ENCODE measurements around the gene DDAH2.

Gene DDAH2

GRCh38 chr6:31734821-31735406 is 5.8 kb upstream of the DDAH2 start:
- Histone ChIP-seq H3K27ac (ENCODE audit: low read depth, low read length) (peak overlapping the region; percentile 92), H3K4me1 (ENCODE audit: control insufficient read depth, insufficient read depth, low read length) (peaks cover 15% of the 10 kb centered on the region), H3K4me3 (ENCODE audit: low read length) (peak overlapping the region; percentile 98), H3K36me3 (ENCODE audit: control insufficient read depth, insufficient read depth, low read length) (peaks cover 24% of the 10 kb centered on the region), H3K27me3 (ENCODE audit: control insufficient read depth, insufficient read depth, low read length) (no peaks in the 10 kb centered on the region), H3K9ac (ENCODE audit: low read length) (peak overlapping the region; percentile 97)

DNA sequence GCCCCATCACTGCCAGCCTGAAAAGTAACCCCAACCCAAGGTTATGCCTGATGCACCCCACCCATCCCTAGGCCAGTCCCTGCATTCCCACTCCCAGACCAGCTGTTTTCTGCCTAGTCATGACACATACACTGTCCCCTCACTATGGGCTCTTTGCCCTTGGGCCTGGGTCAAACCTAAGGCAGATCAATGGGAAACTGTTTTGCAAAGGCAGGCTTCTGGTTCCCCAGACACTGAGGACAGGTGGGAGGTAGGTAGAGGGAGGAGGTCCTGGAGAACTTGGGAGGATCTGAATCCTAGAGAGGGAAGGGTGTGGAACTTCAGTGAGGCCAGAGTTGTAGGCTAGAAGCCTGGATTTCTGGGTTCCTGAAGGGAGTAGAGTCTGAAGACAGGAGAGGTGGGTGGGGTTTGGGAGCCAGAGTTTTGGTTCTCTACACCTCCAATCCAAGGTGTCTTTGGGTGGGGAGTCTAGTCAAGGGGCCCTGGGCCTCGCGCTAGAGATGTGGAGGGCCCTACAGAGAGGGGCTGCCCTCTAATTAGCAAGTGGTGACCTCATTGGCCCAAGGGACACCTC is 5.2 kb upstream of the DDAH2 start:
- H3K27me3 ChIP-seq (ENCODE audit: control insufficient read depth, insufficient read depth, low read length) = no peaks in the 10 kb centered on the region
- H3K4me1 ChIP-seq (ENCODE audit: control insufficient read depth, insufficient read depth, low read length) = peaks cover 14% of the 10 kb centered on the region
- H3K4me3 ChIP-seq (ENCODE audit: low read length) = peak overlapping the region; percentile 98
- peak overlapping the region; percentile 97 for H3K9ac ChIP-seq (ENCODE audit: low read length)
- peaks cover 24% of the 10 kb centered on the region for H3K36me3 ChIP-seq (ENCODE audit: control insufficient read depth, insufficient read depth, low read length)
- H3K27ac ChIP-seq (ENCODE audit: low read depth, low read length) = peak overlapping the region; percentile 92

- no peak overlapping the region for H3K9ac ChIP-seq (ENCODE audit: low read length)
- H3K4me1 ChIP-seq (ENCODE audit: control insufficient read depth, insufficient read depth, low read length) = peaks cover 11% of the 10 kb centered on the region
- no peaks in the 10 kb centered on the region for H3K27me3 ChIP-seq (ENCODE audit: control insufficient read depth, insufficient read depth, low read length)
- peaks cover 24% of the 10 kb centered on the region for H3K36me3 ChIP-seq (ENCODE audit: control insufficient read depth, insufficient read depth, low read length)
- peak overlapping the region; percentile 98 for H3K4me3 ChIP-seq (ENCODE audit: low read length)
- no peak overlapping the region for H3K27ac ChIP-seq (ENCODE audit: low read depth, low read length)
These were observed 4.6 kb upstream of the DDAH2 start for GRCh38 chr6:31733734-31734133.

- Histone ChIP-seq H3K4me3 (ENCODE audit: low read length) (no peak overlapping the region), H3K27ac (ENCODE audit: low read depth, low read length) (no peak overlapping the region), H3K27me3 (ENCODE audit: control insufficient read depth, insufficient read depth, low read length) (no peaks in the 10 kb centered on the region), H3K4me1 (ENCODE audit: control insufficient read depth, insufficient read depth, low read length) (peaks cover 17% of the 10 kb centered on the region), H3K9ac (ENCODE audit: low read length) (no peak overlapping the region), H3K36me3 (ENCODE audit: control insufficient read depth, insufficient read depth, low read length) (peaks cover 26% of the 10 kb centered on the region)
These were observed 2.9 kb upstream of the DDAH2 start for GRCh38 chr6:31732029-31732428.

DNA sequence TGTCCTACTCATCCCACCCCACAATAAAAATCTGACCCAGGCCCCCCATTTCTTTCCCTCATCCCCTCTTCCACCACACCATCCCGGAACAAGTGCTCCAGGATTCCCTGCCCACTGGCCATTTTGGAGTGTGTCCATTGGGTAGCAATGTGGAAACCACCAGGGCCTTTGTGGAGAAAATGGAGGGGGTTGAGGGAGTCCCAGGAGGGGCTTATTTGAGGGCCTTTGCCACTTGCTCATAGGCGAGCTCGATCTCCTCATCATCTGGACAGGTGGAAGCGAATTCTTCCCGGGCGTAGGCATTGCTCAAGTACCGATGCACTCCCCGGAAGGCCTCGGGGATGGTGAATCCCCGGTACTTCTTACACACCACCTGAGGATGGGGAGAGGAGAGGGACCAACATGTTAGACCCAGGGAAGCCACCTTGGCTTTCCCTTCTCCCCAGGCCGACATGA is 1.6 kb upstream of the DDAH2 start:
- Histone ChIP-seq H3K4me1 (ENCODE audit: control insufficient read depth, insufficient read depth, low read length) (peaks cover 13% of the 10 kb centered on the region), H3K4me3 (ENCODE audit: low read length) (peak overlapping the region; percentile 82), H3K36me3 (ENCODE audit: control insufficient read depth, insufficient read depth, low read length) (peaks cover 39% of the 10 kb centered on the region), H3K9ac (ENCODE audit: low read length) (no peak overlapping the region), H3K27me3 (ENCODE audit: control insufficient read depth, insufficient read depth, low read length) (no peaks in the 10 kb centered on the region), H3K27ac (ENCODE audit: low read depth, low read length) (peak overlapping the region; percentile 97)

DNA sequence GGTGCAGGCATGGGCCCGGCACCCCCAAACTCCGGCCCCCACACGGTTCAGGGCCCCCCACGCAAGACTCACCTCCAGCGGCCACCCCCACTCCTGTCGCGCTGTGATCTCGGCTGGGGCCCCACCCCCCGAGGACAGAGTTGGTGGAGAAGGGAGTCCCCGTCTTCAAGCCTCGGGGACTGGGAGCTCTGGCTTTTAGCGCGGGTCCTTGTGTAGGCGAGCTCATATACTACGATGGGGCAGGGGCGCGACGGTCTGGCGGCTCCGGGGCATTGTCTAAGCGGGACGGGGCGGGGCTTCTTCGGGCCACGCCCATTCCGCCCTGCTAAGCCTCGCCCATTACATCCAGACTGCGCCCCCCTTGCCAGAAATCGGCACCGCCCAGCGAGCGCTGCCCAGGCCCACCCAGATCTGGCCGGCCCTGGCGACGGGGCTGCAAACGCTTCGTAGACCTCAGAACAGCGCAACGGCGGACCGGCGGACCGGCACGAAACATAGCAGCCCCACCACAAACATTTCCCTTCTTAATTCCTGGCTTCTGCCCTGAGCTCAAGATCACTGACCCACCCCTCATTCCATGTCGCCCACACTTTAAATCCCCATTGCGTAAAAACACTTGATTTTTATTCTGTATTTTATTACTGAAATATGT is 1.0 kb upstream of the DDAH2 start:
- Histone ChIP-seq H3K27ac (ENCODE audit: low read depth, low read length) (peak overlapping the region; percentile 97), H3K4me3 (ENCODE audit: low read length) (peak overlapping the region; percentile 82), H3K27me3 (ENCODE audit: control insufficient read depth, insufficient read depth, low read length) (no peaks in the 10 kb centered on the region), H3K4me1 (ENCODE audit: control insufficient read depth, insufficient read depth, low read length) (peaks cover 13% of the 10 kb centered on the region), H3K36me3 (ENCODE audit: control insufficient read depth, insufficient read depth, low read length) (peaks cover 41% of the 10 kb centered on the region), H3K9ac (ENCODE audit: low read length) (peak overlapping the region; percentile 25)

- Histone ChIP-seq H3K4me1 (ENCODE audit: control insufficient read depth, insufficient read depth, low read length) (peaks cover 11% of the 10 kb centered on the region), H3K27ac (ENCODE audit: low read depth, low read length) (peak overlapping the region; percentile 97), H3K27me3 (ENCODE audit: control insufficient read depth, insufficient read depth, low read length) (no peaks in the 10 kb centered on the region), H3K4me3 (ENCODE audit: low read length) (peak overlapping the region; percentile 82), H3K36me3 (ENCODE audit: control insufficient read depth, insufficient read depth, low read length) (peaks cover 41% of the 10 kb centered on the region), H3K9ac (ENCODE audit: low read length) (peak overlapping the region; percentile 76)
These were observed 448 bp upstream of the DDAH2 start for GRCh38 chr6:31729515-31729978.

- Histone ChIP-seq H3K27ac (ENCODE audit: low read depth, low read length) (peak overlapping the region; percentile 97), H3K9ac (ENCODE audit: low read length) (peak overlapping the region; percentile 76), H3K27me3 (ENCODE audit: control insufficient read depth, insufficient read depth, low read length) (no peaks in the 10 kb centered on the region), H3K36me3 (ENCODE audit: control insufficient read depth, insufficient read depth, low read length) (peaks cover 29% of the 10 kb centered on the region), H3K4me3 (ENCODE audit: low read length) (peak overlapping the region; percentile 82), H3K4me1 (ENCODE audit: control insufficient read depth, insufficient read depth, low read length) (peaks cover 6% of the 10 kb centered on the region)
These were observed 1.1 kb downstream of the DDAH2 start for GRCh38 chr6:31727717-31728671.

- Histone ChIP-seq H3K27me3 (ENCODE audit: control insufficient read depth, insufficient read depth, low read length) (no peaks in the 10 kb centered on the region), H3K4me3 (ENCODE audit: low read length) (no peak overlapping the region), H3K9ac (ENCODE audit: low read length) (peak overlapping the region; percentile 1), H3K27ac (ENCODE audit: low read depth, low read length) (peak overlapping the region; percentile 3), H3K36me3 (ENCODE audit: control insufficient read depth, insufficient read depth, low read length) (peaks cover 25% of the 10 kb centered on the region), H3K4me1 (ENCODE audit: control insufficient read depth, insufficient read depth, low read length) (peaks cover 6% of the 10 kb centered on the region)
These were observed 1.9 kb downstream of the DDAH2 start for GRCh38 chr6:31727034-31727716.

- H3K36me3 ChIP-seq (ENCODE audit: control insufficient read depth, insufficient read depth, low read length) = peaks cover 17% of the 10 kb centered on the region
- no peak overlapping the region for H3K9ac ChIP-seq (ENCODE audit: low read length)
- no peaks in the 10 kb centered on the region for H3K27me3 ChIP-seq (ENCODE audit: control insufficient read depth, insufficient read depth, low read length)
- H3K4me1 ChIP-seq (ENCODE audit: control insufficient read depth, insufficient read depth, low read length) = peaks cover 6% of the 10 kb centered on the region
- H3K4me3 ChIP-seq (ENCODE audit: low read length) = no peak overlapping the region
- no peak overlapping the region for H3K27ac ChIP-seq (ENCODE audit: low read depth, low read length)
These were observed 3.4 kb downstream of the DDAH2 start for GRCh38 chr6:31725502-31726350.

Data from rectal smooth muscle tissue (tissue), 1 donor.